ENCODE measurements around the gene CRYBA4.

DNA sequence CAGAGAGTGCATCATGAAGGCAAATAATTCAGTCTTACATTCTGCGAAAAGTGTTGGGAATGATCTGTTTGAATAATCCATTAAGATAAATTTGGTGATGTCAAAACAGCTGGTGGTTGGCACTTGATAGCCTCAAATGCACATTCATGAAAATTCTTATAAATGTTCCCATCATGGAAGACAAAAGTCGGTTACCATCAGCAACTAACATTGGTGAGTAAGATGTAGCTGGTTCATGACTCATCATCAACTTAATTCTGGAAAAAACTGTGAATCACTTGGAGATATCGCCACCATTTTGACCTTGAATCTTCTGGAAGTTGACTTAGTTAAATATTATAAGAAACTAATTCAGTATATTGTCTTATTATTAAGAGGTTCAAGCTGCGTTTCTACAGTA is 15.2 kb upstream of the CRYBA4 start:
- TF ChIP-seq POLR2A (IDR thresholded peaks at IDR 0.05) (no peak), EP300 (IDR thresholded peaks at IDR 0.05) (no peak)

Data from tibial nerve (tissue), 3 donors.